SK-N-SH treated with all-trans-retinoic acid at 6 μM for 48 hours (cell line): Measurements from ENCODE around the gene GBX1.

Source experiments
- ATAC-seq: fragments of 200-7000 bp; cut with Tn5 transposase; 3 replicates; pipeline ENCODE4 v1.9.1; 2020; ENCODE audit warnings: mild to moderate bottlenecking, moderate library complexity
- ARNTL ChIP-seq: fragments of 450-650 bp; formaldehyde crosslinking; IDR thresholded peaks from 2 replicates; pipeline ENCODE4 v1.5.0; 2020; ENCODE audit warnings: low read depth, mild to moderate bottlenecking, moderate library complexity, borderline replicate concordance
- BACH2 ChIP-seq: fragments of 250-450 bp; sonication (Bioruptor Pico); IDR thresholded peaks from 2 replicates; pipeline ENCODE4 v1.9.0; 2021; ENCODE audit warnings: mild to moderate bottlenecking, borderline replicate concordance
- CREB5 ChIP-seq: fragments of 250-450 bp; sonication (Bioruptor Pico); IDR thresholded peaks from 2 replicates; pipeline ENCODE4 v1.5.1; 2020; ENCODE audit warnings: low read depth, mild to moderate bottlenecking, moderate library complexity
- CSDC2 ChIP-seq: fragments of 250-450 bp; sonication (Bioruptor Pico); IDR thresholded peaks from 2 replicates; pipeline ENCODE4 v1.5.0; 2020; ENCODE audit warnings: mild to moderate bottlenecking, moderate library complexity
- CSRNP3 ChIP-seq: fragments of 250-450 bp; sonication (Bioruptor Pico); IDR thresholded peaks from 2 replicates; pipeline ENCODE4 v1.5.1; 2021; ENCODE audit warnings: mild to moderate bottlenecking, moderate library complexity
- ESRRG ChIP-seq: fragments of 250-450 bp; sonication (Bioruptor Pico); IDR thresholded peaks from 2 replicates; pipeline ENCODE4 v1.6.1; 2021; ENCODE audit warnings: mild to moderate bottlenecking
- GLIS3 ChIP-seq: fragments of 250-450 bp; sonication (Bioruptor Pico); IDR thresholded peaks from 2 replicates; pipeline ENCODE4 v1.5.0; 2020; ENCODE audit warnings: mild to moderate bottlenecking, moderate library complexity
- ISL1 ChIP-seq: fragments of 250-450 bp; sonication (Bioruptor Pico); IDR thresholded peaks from 2 replicates; pipeline ENCODE4 v2.1.2; 2022; ENCODE audit warnings: mild to moderate bottlenecking, moderate library complexity
- OSR1 ChIP-seq: fragments of 250-450 bp; sonication (Bioruptor Pico); IDR thresholded peaks from 2 replicates; pipeline ENCODE4 v1.8.0; 2022; ENCODE audit warnings: moderate library complexity, mild to moderate bottlenecking, inconsistent platforms
- PATZ1 ChIP-seq: fragments of 250-450 bp; sonication (Bioruptor Pico); IDR thresholded peaks from 2 replicates; pipeline ENCODE4 v1.8.0; 2020; ENCODE audit warnings: mild to moderate bottlenecking, moderate library complexity, borderline replicate concordance
- POU6F1 ChIP-seq: fragments of 250-450 bp; sonication (Bioruptor Pico); IDR thresholded peaks from 2 replicates; pipeline ENCODE4 v1.8.0; 2021; ENCODE audit warnings: low read depth, mild to moderate bottlenecking, moderate library complexity, borderline replicate concordance
- PPARA ChIP-seq: fragments of 250-450 bp; sonication (Bioruptor Pico); IDR thresholded peaks from 2 replicates; pipeline ENCODE4 v1.5.0; 2020; ENCODE audit warnings: mild to moderate bottlenecking, borderline replicate concordance
- RARB ChIP-seq: fragments of 250-450 bp; sonication (Bioruptor Pico); IDR thresholded peaks from 2 replicates; pipeline ENCODE4 v1.8.0; 2021; ENCODE audit warnings: mild to moderate bottlenecking, moderate library complexity
- SNAI2 ChIP-seq: fragments of 250-450 bp; sonication (Bioruptor Pico); IDR thresholded peaks from 2 replicates; pipeline ENCODE4 v1.5.0; 2020; ENCODE audit warnings: mild to moderate bottlenecking, moderate library complexity
- TSHZ2 ChIP-seq: fragments of 250-450 bp; sonication (Bioruptor Pico); IDR thresholded peaks from 2 replicates; pipeline ENCODE4 v1.5.0; 2020; ENCODE audit warnings: mild to moderate bottlenecking, moderate library complexity
- ZFP3 ChIP-seq: fragments of 250-450 bp; sonication (Bioruptor Pico); IDR thresholded peaks from 2 replicates; pipeline ENCODE4 v1.5.0; 2020; ENCODE audit warnings: mild to moderate bottlenecking, moderate library complexity
- ZFP30 ChIP-seq: fragments of 450-650 bp; formaldehyde crosslinking; IDR thresholded peaks from 2 replicates; pipeline ENCODE4 v1.5.0; 2022; ENCODE audit warnings: mild to moderate bottlenecking, moderate library complexity
- ZNF565 ChIP-seq: fragments of 450-650 bp; formaldehyde crosslinking; conservative IDR thresholded peaks from 2 replicates; pipeline ENCODE4 v1.5.0; 2020; ENCODE audit warnings: low read depth, mild to moderate bottlenecking, moderate library complexity
- ZNF70 ChIP-seq: fragments of 450-650 bp; formaldehyde crosslinking; IDR thresholded peaks from 2 replicates; pipeline ENCODE4 v1.5.0; 2020; ENCODE audit warnings: mild to moderate bottlenecking, moderate library complexity
- ZNF8 ChIP-seq: fragments of 450-650 bp; formaldehyde crosslinking; IDR thresholded peaks from 2 replicates; pipeline ENCODE4 v1.5.0; 2020; ENCODE audit warnings: mild to moderate bottlenecking, moderate library complexity

Gene GBX1

GRCh38 chr7:151192002-151192539 is 24.6 kb upstream of the GBX1 start:
- no peak for ATAC-seq
- no peak for TF ChIP-seq RARB

GRCh38 chr7:151191544-151191943 is 24.1 kb upstream of the GBX1 start:
- no peak for ATAC-seq
- TF ChIP-seq CREB5 (CRISPR knock-in tag), result no peak
- no peak for TF ChIP-seq ARNTL (CRISPR knock-in tag)
- no peak for TF ChIP-seq CSRNP3 (CRISPR knock-in tag)
- TF ChIP-seq TSHZ2, result no peak
- TF ChIP-seq BACH2 (CRISPR knock-in tag), result no peak
- TF ChIP-seq ZNF565 (CRISPR knock-in tag), result no peak
- no peak for TF ChIP-seq ZFP30 (CRISPR knock-in tag)
- TF ChIP-seq PPARA, result no peak

GRCh38 chr7:151189038-151189437 is 21.5 kb upstream of the GBX1 start:
- no peak for ATAC-seq
- TF ChIP-seq ZNF565 (CRISPR knock-in tag) (no peak), PATZ1 (CRISPR knock-in tag) (no peak), OSR1 (no peak), PPARA (no peak), RARB (no peak), ISL1 (CRISPR knock-in tag) (no peak), POU6F1 (CRISPR knock-in tag) (no peak), ESRRG (CRISPR knock-in tag) (no peak), ZNF70 (CRISPR knock-in tag) (no peak), SNAI2 (CRISPR knock-in tag) (no peak), GLIS3 (no peak), CSRNP3 (CRISPR knock-in tag) (no peak), CSDC2 (CRISPR knock-in tag) (no peak), ZFP30 (CRISPR knock-in tag) (no peak), BACH2 (CRISPR knock-in tag) (no peak), TSHZ2 (no peak), ZNF8 (no peak), ZFP3 (no peak)
